ENCODE results near the gene CCDC106. TPM values are rescaled to one million over a fixed set of nuclear protein-coding genes. Genes with fewer than 3 reads are reported as not detected.

Gene CCDC106
- total RNA-seq, 3 donors from 2014 or later (not counting 1 experiment from before 2014, with no cell fraction given) = 2.0 to 3.2 (median 3.2) TPM

GRCh38 chr19:55679343-55680257 is 31.6 kb downstream of the CCDC106 start:
- no peaks in the 10 kb centered on the region for H3K36me3 Mint-ChIP-seq
- H3K4me1 Mint-ChIP-seq = peaks cover 45% of the 10 kb centered on the region in 2 donors
- H3K9me3 Mint-ChIP-seq = no peaks in the 10 kb centered on the region
- Histone ChIP-seq H3K36me3 (ENCODE audit: control insufficient read depth, insufficient read depth, low read length) (peaks cover 40% of the 10 kb centered on the region), H3K9me3 (ENCODE audit: control insufficient read depth, insufficient read depth, low read length) (no peaks in the 10 kb centered on the region), H3K27ac (ENCODE audit: low read length) (no peak overlapping the region), H3K4me1 (ENCODE audit: control insufficient read depth, insufficient read depth, low read length) (peaks cover 54% of the 10 kb centered on the region), H3K27me3 (ENCODE audit: control insufficient read depth, insufficient read depth, low read length) (no peaks in the 10 kb centered on the region), H3K4me3 (ENCODE audit: low read length) (no peak overlapping the region)
- DNase-seq (no peak), ATAC-seq (no peak)
- intact Hi-C loops (cut with micrococcal nuclease) = no loop called here
- H3K4me3 Mint-ChIP-seq = no peak overlapping the region
- WGBS (ENCODE audit: insufficient coverage) = 93% methylated on average over 24 of the region's 24 CpGs
- no peak for TF ChIP-seq CTCF (IDR thresholded peaks at IDR 0.05)
- H3K27ac Mint-ChIP-seq = peak overlapping the region in 1 of 2 donors; percentile 65
- H3K27me3 Mint-ChIP-seq (ENCODE audit: low read depth in 2 of 2) = no peaks in the 10 kb centered on the region

- H3K27me3 ChIP-seq (ENCODE audit: control insufficient read depth, insufficient read depth, low read length) = no peaks in the 10 kb centered on the region
- WGBS (ENCODE audit: insufficient coverage) = 96% methylated on average over 20 of the region's 20 CpGs
- ATAC-seq (peak in 1 of 3 donors; percentile 19), DNase-seq (no peak)
- Mint-ChIP-seq H3K27ac (no peak overlapping the region), H3K9me3 (no peaks in the 10 kb centered on the region), H3K27me3 (ENCODE audit: low read depth in 2 of 2) (no peaks in the 10 kb centered on the region), H3K4me3 (no peak overlapping the region), H3K36me3 (no peaks in the 10 kb centered on the region), H3K4me1 (peaks cover 41 to 42% of the 10 kb centered on the region in 2 donors)
- H3K9me3 ChIP-seq (ENCODE audit: control insufficient read depth, insufficient read depth, low read length) = no peaks in the 10 kb centered on the region
- H3K36me3 ChIP-seq (ENCODE audit: control insufficient read depth, insufficient read depth, low read length) = peaks cover 47% of the 10 kb centered on the region
- no peak overlapping the region for H3K27ac ChIP-seq (ENCODE audit: low read length)
- no peak overlapping the region for H3K4me3 ChIP-seq (ENCODE audit: low read length)
- H3K4me1 ChIP-seq (ENCODE audit: control insufficient read depth, insufficient read depth, low read length) = peaks cover 50% of the 10 kb centered on the region
- intact Hi-C loops (cut with micrococcal nuclease) = no loop called here
- no peak for TF ChIP-seq CTCF (IDR thresholded peaks at IDR 0.05)
Measured at GRCh38 chr19:55680339-55681130, 32.5 kb downstream of the CCDC106 start.

- H3K27me3 ChIP-seq (ENCODE audit: control insufficient read depth, insufficient read depth, low read length) = no peaks in the 10 kb centered on the region
- intact Hi-C loops (cut with micrococcal nuclease) = no loop called here
- no peak overlapping the region for H3K27ac Mint-ChIP-seq
- no peaks in the 10 kb centered on the region for H3K36me3 Mint-ChIP-seq
- ATAC-seq (peak in 1 of 3 donors; percentile 11), DNase-seq (no peak)
- peaks cover 42% of the 10 kb centered on the region for H3K4me1 ChIP-seq (ENCODE audit: control insufficient read depth, insufficient read depth, low read length)
- H3K9me3 ChIP-seq (ENCODE audit: control insufficient read depth, insufficient read depth, low read length) = no peaks in the 10 kb centered on the region
- H3K36me3 ChIP-seq (ENCODE audit: control insufficient read depth, insufficient read depth, low read length) = peaks cover 56% of the 10 kb centered on the region
- no peaks in the 10 kb centered on the region for H3K27me3 Mint-ChIP-seq (ENCODE audit: low read depth in 2 of 2)
- no peak overlapping the region for H3K4me3 ChIP-seq (ENCODE audit: low read length)
- H3K4me1 Mint-ChIP-seq = peaks cover 34 to 43% of the 10 kb centered on the region in 2 donors
- no peak overlapping the region for H3K27ac ChIP-seq (ENCODE audit: low read length)
- no peak overlapping the region for H3K4me3 Mint-ChIP-seq
- 93% methylated on average over 9 of the region's 9 CpGs for WGBS (ENCODE audit: insufficient coverage)
- H3K9me3 Mint-ChIP-seq = no peaks in the 10 kb centered on the region
- no peak for TF ChIP-seq CTCF (IDR thresholded peaks at IDR 0.05)
Measured at GRCh38 chr19:55681131-55682092, 33.4 kb downstream of the CCDC106 start.
